ENCODE results near the gene FAM81A.

The FAM81A gene

DNA sequence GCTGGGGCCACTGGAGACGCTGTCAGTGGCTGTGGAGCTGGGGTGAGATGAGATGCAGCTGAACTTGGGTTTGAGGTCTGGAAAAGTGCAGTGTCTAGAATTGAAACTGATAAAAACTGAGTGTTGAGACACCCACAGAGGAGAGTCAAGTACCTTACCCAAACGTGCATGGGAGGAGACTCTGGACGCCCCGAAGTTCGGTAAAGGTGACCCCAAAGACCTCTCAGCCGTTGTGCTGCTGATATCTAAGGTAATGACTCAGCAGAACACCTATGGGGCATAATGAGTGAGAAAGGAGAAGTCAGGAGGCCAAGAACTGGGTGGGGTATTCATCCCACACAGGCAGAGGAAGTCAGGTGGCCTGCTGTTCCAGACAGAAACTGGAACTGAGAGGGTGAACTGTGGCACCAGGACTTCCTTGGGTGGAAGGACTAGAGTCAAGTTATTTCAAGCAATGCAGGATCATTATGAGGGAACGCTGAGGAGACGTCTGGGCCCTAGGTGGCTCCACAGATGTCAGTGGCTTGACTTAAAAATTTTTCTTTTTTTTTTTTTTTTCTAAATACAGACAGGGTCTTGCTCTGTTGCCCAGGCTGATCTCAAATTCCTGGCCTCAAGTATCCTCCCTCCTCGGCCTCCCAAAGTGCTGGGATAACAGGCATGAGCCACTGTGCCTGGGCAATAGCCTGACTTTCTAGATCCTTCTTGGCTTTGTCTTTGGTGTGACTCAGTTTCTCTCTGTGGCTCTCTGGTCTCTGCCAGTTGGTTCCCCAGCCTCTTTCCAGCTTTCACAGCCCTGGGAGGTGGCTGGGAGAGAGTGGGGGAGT, 105.9 kb downstream of the FAM81A start:
- DNase-seq (ENCODE audit: low read depth): no peak

DNA sequence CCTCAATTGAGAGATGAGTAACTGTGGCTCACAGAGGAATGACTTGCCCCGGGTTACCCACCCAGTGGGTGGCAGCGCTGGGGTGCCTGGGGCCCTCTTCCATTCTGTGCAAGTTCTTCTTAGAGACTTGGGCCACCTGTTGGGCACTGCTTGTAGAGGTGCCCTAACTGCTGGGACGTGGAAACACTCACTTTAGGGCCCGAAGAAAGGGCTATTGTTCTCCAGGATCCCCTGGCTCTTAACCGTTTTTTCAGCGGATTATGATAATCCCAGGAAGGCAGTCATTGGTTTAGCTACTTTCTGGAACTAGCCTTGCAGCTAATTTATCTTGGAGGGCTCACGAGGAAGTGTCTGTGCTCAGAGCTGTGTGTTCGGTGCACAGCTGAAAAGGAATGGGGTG, 107.6 kb downstream of the FAM81A start:
- no peak for DNase-seq (ENCODE audit: low read depth)

DNA sequence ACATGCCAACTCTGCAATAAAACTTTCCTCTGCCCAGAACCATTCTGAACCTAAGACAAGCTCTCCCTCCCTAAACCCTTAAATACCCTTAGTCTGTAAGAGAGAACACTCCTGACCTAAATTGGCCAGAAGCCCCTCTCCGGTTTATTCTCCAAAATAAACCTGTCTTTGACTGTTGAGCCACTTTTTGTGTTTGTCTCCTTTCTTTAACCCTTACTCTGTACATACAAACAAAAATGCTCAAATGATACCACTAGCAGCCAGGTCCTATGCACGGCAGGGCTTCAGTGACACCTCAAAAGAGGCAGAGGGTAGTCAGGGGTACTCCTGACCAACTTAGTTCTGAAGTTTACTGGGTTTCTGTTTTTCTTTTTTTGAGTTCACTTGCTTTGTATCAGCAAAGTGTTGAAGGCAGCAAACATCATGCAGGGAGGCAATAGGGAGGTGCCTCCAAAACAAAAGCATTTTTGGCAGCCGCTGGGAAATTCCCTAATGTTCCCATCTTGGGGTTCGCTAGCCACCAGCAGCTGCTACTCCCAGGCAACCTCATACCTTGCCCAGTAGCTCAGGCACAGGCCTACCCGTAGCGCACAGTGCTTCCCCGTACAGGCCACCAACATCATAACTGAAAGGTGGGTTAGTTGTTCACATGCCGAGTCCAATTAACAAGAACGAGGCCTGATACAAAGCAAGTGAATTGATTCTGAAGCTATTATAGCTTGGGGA, 110.7 kb downstream of the FAM81A start:
- DNase-seq (ENCODE audit: low read depth): no peak

DNA sequence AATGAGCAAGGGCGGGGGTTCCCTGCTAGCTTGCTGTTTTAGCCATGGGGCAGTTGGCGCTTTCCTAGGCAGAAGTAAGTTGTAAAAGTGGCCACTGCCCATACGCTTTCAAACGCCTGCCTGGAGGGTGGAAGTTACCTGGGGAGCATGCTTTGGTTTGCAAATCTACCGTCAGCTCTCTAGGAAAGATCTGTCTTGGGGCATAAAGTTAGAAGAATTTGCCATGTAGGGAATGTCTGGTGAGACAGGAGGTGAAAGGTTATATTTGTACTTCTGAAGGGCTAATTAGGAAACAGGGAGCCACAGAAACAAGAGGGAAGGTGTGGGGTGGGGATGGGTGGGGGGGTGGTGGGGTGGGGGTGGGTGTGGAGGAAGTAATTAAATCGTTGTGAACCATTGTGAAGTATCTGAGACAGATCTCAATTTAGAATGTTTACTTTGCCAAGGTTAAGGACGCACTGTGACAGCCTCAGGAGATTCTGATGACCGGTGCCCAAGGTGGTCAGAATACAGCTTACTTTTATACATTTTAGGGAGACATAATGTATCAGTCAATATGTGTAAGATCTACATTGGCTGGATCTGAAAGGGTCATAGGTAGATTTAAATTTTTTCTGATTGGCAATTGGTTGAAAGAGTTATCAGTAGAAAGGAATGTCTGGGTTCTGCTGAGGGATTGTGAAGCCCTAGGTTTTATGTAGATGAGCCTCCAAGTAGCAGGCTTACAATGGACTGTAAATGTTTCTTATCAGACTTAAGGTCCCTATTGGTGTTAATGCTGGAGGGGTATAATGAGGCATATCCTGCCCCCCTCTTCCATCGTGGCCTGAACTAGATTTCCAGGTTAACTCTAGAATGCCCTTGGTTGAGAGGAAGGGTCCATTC, 111.6 kb downstream of the FAM81A start:
- DNase-seq (ENCODE audit: low read depth): no peak

DNA sequence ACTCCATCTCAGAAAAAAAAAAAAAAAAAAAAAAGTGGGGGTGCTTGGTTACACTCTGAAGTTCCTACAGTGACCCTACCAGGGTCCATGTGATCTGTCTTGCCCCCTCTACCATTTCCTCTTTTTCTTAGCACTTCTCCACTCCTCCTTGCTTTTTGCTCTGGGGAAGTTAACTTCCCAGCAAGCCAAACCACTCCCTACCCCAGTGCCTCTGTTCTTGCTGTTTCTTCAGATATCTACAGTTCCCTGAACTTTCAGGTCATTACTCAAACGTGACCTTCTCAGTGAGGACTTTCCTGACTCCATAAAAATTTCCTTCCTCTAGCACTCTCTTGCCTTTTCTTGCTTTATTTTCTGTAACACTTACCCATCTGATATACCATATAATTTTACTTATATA, 112.5 kb downstream of the FAM81A start:
- DNase-seq (ENCODE audit: low read depth): no peak

DNA sequence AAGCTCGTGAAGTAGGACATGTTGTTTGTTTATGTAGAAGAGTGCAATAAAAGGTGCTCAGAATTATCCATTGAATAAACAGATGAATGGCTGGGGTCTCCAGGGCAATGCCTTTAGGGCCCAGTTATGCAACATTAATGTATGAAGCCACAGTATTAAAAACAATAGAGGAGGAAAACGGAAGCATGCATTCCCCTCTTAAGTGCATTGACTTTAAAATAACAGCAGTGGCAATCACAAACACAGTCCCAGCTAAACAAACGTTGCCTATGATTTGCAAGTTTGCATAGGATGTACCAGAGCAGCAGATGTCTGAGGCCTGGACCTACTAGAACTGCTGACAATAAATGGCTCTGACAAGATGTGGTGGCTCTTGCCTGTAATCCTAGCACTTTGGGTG, 113.0 kb downstream of the FAM81A start:
- no peak for DNase-seq (ENCODE audit: low read depth)

DNA sequence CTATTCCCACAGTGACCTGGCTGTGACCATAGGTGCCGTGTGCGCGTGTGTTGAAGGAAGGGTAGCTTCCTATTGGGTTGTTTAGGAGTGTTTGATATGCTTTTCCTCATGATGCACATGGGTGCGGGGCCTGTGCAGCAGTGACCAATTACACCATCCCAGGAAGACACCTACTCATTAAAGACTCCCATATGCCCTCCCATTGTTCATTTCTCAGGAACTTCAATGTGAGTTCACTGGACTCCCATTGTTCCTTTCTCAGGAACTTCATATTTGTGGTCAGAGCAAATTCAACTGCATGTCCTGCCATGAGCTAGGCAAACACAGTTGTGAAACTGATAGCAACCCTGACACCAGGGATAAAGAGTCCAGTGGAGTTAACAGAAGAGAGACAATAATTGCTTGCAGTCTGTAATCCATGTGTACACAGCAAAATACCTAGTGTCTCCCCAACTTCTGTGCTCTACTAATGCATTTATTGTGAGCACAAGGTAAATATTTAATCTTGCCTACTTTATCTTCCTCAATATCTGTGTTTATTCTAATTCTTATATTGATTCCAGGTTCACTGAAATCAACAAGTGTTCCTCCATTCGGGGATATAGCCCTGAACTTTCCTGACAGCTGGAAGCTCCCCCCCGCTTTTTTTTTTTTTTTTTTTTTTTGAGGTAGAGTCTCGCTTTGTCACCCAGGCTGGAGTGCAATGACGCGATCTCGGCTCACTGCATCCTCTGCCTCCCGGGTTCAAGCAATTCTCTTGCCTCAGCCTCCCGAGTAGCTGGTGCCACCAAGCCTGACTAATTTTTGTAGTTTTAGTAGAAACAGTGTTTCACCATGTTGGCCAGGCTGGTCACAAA, 116.1 kb downstream of the FAM81A start:
- DNase-seq (ENCODE audit: low read depth): no peak

DNA sequence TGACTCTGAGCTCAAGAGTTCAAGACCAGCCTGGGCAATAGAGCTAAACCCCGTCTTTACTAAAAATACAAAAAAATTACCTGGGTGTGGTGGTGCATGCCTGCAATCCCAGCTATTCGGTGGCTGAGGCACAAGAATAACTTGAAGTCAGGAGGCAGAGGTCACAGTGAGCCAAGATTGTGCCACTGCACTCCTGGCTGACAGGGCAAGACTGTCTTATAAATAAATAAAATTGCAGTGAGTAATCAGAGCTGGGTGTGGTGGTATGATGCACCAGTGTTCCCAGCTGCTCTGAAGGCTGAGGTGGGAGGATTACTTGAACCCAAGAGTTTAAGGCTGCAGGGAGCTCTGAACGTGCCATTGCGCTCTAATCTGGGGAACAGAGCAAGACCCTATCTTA, 117.7 kb downstream of the FAM81A start:
- no peak for DNase-seq (ENCODE audit: low read depth)

DNA sequence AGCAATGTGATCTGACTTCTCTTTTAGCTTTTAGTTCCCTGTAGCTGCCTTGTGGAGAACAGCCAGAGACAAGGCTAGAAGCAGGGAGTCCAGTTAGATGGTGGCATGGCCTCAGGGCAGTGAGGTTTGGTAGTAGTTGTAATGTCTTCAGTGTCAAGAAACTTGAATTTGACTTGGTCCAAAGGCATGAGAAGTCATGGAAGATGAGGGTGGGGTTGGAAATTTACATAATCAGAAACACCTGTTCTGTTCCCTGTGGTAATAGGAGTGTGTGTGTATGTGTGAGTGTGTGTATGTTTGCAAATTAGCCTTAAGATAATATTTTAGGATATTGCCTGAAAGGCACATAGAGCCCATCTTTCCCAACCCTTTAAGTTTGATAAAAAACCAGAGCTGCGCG, 118.4 kb downstream of the FAM81A start:
- no peak for DNase-seq (ENCODE audit: low read depth)

DNA sequence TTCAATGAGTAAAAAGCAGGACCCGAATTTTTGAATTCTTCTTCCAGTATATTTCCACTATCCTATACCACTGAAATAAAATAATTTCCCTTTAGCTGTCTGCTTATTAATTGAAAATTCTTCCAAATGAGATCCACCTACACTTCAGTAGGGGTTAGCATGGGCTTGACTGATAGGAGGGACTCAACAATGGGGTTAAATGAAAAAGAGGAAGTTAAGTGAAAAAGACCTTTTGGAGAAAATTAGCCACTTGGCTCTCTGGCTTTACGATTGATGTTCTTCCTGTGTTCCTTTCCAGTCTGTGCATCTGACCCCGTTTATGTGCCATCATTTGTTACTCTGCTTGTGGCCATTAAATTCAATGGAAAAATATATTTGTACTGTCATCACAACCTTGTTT, 119.6 kb downstream of the FAM81A start:
- DNase-seq (ENCODE audit: low read depth): no peak

DNA sequence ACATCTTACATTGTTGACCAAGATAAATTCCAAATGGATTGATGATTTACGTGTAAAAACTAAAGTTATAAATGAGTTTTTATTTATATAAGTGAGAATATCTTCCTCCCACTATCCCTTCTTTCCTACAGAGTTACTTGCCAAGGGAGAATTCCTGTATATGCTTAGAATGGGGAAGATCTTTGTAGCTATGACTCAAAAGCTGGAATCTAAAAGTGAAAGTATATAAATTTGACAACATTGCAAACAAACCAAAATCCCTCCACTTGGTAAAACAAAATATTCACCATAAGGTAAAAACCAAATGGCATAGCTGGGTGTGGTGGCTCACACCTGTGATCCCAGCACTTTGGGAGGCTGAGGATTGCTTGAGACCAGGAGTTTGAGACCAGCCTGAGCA, 120.9 kb downstream of the FAM81A start:
- DNase-seq (ENCODE audit: low read depth): no peak

DNA sequence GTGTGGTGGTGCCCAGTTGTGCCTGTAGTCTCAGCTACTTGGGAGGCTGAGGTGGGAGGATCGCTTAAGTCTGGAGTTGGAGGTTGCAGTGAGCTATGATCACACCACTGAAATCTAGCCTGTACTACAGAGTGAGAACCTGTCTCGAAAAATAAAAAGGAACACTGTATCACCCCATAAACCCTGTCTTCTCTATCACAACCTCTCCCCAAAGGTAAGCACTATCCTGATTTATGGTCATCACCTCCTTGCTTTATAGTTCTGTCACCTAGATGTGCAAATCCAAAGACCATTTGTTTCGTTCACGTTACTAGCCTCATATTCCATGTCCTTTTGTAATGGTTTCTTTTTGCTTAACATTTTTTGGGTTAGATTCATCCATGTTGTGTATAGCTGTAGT, 123.6 kb downstream of the FAM81A start:
- no peak for DNase-seq (ENCODE audit: low read depth)

DNA sequence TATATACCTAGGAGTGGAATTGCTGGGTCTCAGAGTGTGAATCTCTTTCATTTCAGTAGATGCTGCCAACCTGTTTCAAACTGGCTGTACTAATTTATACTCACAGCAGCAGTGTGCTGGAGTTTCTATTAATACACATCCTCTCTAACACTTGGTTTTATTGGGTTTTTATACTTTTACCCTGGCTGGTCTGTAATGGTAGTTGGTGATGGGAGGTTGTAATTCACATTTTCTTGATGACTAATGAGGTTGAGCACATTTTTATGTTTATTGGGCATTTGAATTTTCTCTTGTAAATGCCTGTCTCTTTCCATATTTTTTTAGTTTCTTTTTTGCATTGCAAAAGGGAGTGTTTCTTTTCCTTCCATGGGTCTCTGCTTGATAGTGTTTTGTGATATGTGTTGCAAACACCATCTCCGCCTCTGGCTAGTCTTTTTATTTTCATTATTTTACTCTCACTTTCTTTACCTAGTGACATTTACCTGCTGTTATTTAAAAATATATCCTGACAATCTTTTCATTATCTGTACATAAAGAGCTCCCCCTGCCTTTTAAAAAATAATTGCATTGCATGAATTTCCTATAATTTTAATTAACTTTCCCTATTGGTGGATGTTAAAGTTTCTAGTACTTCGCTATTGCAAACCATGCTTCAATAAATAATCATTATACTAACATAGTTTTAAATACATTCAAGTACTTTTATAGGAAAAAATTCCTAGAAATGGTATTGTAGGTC, 124.6 kb downstream of the FAM81A start:
- no peak for DNase-seq (ENCODE audit: low read depth)

DNA sequence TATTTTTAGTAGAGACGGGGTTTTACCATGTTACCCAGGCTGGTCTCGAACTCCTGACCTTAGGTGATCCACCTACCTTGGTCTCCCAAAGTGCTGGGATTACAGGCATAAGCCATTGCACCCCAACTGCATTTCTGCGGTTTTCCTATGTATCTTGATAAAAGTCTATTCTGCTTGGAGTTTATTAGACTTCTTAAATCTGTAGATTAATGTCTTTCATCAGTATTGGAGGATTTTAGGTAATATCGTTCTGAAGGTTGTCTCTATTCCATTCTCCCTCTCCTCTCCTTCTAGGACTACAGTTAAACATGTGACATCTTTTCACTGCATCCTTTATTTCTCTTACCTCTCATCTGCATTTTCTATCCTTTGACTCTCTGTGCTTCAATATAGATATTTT, 127.3 kb downstream of the FAM81A start:
- DNase-seq (ENCODE audit: low read depth): no peak

DNA sequence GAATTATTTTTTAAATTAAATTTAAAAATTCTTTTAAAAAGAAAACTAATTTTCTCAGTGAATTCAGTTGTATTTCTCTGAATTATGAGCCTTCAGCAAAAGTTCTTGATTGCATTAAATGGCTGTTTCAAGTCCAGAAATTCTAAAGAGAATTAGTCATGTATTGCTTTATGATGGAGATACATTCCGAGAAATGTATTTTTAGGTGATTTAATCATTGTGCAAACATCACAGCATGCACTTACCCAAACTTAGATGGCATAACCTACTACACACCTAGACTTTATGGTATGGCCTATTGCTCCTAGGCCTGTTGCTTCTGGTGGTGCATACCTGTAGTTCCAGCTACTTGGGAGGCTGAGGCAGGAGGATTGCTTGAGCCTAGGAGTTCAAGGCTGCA, 129.3 kb downstream of the FAM81A start:
- DNase-seq (ENCODE audit: low read depth): no peak

DNA sequence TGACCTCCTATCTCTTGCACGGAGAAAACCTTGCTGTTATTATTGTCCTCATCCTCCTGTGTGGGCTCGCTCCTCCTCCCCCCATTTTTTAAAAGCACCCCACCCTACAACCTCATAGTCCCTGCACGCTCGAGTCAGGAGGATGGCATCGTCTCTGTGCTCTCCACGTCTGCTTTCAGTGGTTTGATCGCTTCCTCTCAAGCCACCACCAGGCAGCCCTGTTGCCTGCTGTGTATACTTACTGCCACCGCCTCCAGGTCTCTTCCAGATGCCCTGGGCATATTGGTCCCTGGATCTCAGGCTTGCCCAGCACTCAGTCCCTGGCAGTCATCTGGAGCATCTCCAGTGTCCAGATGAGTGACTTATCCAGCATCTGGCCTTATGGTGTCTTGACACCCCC, 131.5 kb downstream of the FAM81A start:
- DNase-seq (ENCODE audit: low read depth): no peak

DNA sequence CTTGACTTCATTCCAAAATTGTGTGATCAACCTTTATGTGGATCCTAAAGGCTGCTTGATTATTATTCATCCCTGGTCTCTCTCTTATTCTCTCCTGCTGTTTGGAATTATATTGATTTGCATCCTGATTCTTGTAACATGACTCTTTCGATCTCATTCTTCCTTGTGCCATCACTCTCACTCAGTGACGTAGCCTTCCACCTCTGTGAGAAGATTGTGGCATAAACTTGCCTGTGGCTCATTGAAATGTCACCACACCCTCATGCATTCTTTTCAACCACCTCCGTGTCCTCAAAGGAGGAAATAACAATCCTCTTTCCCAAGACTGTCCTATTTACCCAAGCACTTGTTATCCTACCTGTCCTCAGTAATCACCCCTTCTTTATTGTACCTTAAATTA, 132.3 kb downstream of the FAM81A start:
- no peak for DNase-seq (ENCODE audit: low read depth)

DNA sequence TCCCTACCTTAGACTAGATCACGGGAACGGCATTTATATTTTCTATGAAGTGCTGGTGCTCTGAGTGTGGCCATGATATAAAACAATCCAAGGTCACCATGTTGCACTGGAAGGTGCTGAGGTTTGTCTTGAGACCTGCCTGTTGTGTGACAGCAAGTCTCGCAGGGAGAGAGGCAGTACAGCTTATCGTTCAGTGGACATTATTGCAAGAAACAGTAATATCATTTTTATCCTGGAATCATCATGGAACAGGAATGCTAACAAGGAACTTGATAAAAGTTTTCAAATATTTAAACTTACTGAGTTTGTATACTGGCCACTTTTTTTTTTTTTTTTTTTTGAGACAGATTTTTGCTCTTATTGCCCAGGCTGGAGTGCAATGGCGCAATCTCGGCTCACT, 133.6 kb downstream of the FAM81A start:
- DNase-seq (ENCODE audit: low read depth): no peak
